Astrocyte (in vitro differentiated cells and primary cell): Measurements from ENCODE around the gene THRB.

Experiments
- CTCF ChIP-seq: IDR thresholded peaks from 2 replicates; pipeline ENCODE4 v1.5.1; 2011; ENCODE audit warnings: low read depth, mild to moderate bottlenecking, inconsistent platforms, low read length, moderate library complexity; ENCODE audit not compliant: insufficient read depth
- EZH2 ChIP-seq: IDR thresholded peaks from 2 replicates; pipeline ENCODE4 v1.6.1; 2012; ENCODE audit warnings: mild to moderate bottlenecking, low read length, inconsistent platforms; ENCODE audit not compliant: insufficient read depth

DNA sequence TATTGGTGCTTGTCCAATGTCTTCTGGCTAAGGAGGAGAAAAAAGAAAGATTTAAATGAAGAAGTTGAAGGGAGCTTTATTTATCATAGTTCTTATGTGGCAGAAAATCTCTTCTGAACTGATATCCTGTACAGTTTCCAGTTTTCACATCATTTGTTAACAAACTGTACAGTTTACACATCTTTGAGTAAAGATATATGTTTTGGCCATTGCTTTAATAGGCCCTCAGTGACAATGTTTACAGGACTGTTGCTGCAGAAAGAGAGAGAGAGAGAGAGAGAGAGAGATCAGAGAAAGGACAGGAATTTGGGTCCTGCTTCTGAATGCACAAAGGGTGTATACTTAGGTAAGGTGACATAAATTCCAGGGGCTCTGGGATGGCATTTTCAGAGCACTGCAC, 361.2 kb downstream of the THRB start:
- TF ChIP-seq EZH2 (no peak), CTCF (no peak)
